LNCaP clone FGC (cell line): Measurements from ENCODE around the gene CA6.

Source experiments
- DNase-seq: peaks from one replicate; pipeline ENCODE4 v3.0.0-alpha.2; 2011; ENCODE audit warnings: low read depth
- H3K4me3 ChIP-seq: 2 replicates; pipeline ENCODE4 v1.5.1; 2011; ENCODE audit warnings: mild to moderate bottlenecking, low read depth, low read length, control low read depth
- CTCF ChIP-seq: IDR thresholded peaks from 2 replicates; pipeline ENCODE4 v1.5.1; 2012; ENCODE audit warnings: mild to moderate bottlenecking; ENCODE audit not compliant: control insufficient read depth, insufficient read depth; ENCODE audit errors: extremely low read depth

The CA6 gene

GRCh38 chr1:9006956-9007615, 61.4 kb downstream of the CA6 start:
- TF ChIP-seq CTCF, result no peak
- no peak overlapping the region for H3K4me3 ChIP-seq
- DNase-seq, result no peak

GRCh38 chr1:9008236-9008635, 62.6 kb downstream of the CA6 start:
- no peak overlapping the region for H3K4me3 ChIP-seq
- no peak for DNase-seq
- TF ChIP-seq CTCF, result no peak

- no peak overlapping the region for H3K4me3 ChIP-seq
- no peak for DNase-seq
- TF ChIP-seq CTCF, result peak; percentile 43
These were observed 64.0 kb downstream of the CA6 start for GRCh38 chr1:9009438-9010370.

GRCh38 chr1:9010781-9011323, 65.2 kb downstream of the CA6 start:
- no peak for TF ChIP-seq CTCF
- no peak overlapping the region for H3K4me3 ChIP-seq
- DNase-seq, result no peak

GRCh38 chr1:9013819-9014218, 68.2 kb downstream of the CA6 start:
- no peak for DNase-seq
- no peak for TF ChIP-seq CTCF
- H3K4me3 ChIP-seq, result no peak overlapping the region

- no peak for DNase-seq
- H3K4me3 ChIP-seq, result no peak overlapping the region
- no peak for TF ChIP-seq CTCF
These were observed 69.1 kb downstream of the CA6 start for GRCh38 chr1:9014475-9015375.
